GM21390 (cell line): Measurements from ENCODE around the gene IGF1.
"Not testable (repeated sequence)": the region's sequence is repeated elsewhere in the genome, so short reads cannot be mapped to it uniquely, and the experiment has no call there.

ENCODE experiments used
- ATAC-seq: cut with Tn5 transposase; IDR thresholded peaks from one replicate; pipeline ENCODE4 v1.9.1; 2021; ENCODE audit not compliant: unreplicated experiment

The IGF1 gene

GRCh38 chr12:102399653-102400052 lies 80.7 kb downstream of the IGF1 start:
- no peak for ATAC-seq

GRCh38 chr12:102396276-102396675 lies 84.1 kb downstream of the IGF1 start:
- ATAC-seq = no peak

DNA sequence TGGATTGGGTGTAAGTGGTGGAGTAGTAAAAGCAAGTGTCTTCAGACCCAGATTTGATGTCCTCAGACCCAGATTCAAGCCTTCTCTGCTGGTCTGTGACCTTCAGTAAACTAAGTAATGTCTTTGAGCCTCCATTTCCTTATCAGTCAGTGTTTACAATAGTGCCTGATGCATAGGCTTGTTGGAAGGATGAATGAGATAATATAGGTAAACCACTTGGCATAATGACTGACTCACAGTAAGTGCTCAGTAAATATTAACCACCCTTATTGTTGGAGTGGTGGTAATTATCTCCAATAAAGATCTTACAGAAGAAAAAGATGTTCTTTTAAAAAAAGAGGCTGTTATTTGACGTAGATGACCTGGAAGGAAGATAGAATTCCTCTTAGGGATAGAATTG lies 86.2 kb downstream of the IGF1 start:
- ATAC-seq = no peak

- ATAC-seq = no peak
These were observed 90.3 kb downstream of the IGF1 start for GRCh38 chr12:102390068-102390467.

DNA sequence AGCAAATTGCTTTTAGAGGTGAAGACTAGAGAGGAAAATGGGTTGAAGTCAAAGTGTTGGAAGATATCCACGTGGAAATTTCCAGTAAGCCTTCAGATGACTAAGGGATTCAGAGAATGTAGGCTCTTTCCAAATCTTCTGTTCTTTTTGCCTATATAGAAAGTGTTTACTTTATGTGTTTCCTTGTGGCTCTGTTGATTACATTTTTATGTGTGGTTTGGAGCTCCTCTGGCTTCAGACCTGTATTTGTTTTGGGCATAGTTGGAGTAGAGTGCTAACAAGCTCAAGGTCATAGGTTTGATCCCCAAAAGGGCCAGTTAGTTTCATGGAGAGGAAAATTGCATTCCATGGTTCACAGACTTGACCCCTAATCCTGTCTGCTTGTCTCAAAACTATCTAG lies 91.9 kb downstream of the IGF1 start:
- ATAC-seq = no peak

DNA sequence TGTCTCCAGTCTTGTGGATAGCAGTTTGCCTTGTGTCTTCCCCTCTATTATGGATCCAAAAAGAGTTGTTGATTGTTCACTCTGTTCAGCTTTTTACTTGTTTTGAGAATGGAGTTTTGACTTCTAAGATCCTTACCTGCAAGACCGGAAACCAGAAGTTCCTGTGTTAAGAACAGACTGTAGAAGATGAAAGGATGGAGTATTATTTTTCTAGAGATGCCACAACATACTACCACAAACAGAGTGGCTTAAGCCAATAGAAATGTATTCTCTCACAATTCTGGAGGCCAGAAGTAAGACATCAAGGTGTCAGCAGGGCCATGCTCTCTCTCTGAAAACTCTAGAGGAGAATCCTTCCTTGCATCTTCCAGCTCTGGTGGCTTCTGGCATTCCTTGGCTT lies 95.0 kb downstream of the IGF1 start:
- no peak for ATAC-seq

GRCh38 chr12:102379346-102380162 lies 100.8 kb downstream of the IGF1 start:
- ATAC-seq = no peak

- no peak for ATAC-seq
These were observed 103.6 kb downstream of the IGF1 start for GRCh38 chr12:102376781-102377180.

DNA sequence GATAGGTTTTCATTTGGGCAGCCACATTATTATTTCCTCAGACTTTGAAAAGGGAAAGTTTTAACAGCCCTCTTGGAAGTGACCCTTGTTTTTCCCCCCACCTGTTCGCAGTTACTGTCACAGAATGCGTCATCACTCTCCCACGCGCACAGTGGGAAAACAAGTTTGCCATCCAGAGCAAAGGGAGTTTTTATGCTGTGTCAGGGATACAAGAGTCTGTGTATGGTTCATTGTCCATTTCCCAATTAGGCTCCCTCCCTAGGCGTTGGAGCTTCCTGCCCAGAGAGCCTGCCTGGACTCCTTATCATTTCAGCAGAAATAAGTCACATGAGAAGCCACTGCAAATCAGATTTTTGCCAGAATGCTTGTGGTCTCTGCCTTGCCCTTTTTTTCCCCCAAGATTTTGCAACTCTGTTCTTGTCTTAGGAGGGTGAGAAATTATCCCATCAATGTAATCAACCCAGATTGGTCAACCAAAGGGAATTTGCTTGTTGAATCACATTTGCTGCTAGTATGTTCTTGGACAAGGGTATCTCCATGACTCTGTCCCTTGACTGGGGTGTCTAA lies 104.1 kb downstream of the IGF1 start:
- no peak for ATAC-seq

- ATAC-seq = no peak
These were observed 106.2 kb downstream of the IGF1 start for GRCh38 chr12:102374190-102374589.

- ATAC-seq = no peak
These were observed 108.3 kb downstream of the IGF1 start for GRCh38 chr12:102372087-102372486.

DNA sequence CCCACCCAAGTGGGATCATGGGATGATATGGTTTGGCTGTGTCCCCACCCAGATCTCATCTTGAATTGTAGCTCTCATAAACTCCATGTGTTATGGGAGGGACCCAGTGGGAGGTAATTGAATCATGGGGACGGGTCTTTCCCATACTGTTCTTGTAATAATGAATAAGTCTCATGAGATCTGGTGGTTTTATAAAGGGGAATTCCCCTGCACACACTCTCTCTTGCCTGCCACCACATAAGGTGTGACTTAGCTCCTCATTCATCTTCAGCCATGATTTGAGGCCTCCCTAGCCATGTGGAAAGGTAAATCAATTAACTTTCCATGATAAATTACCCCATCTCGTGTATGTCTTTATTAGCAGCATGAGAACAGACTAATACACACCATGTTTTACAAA lies 109.2 kb downstream of the IGF1 start:
- ATAC-seq = no peak

GRCh38 chr12:102369876-102370275 lies 110.5 kb downstream of the IGF1 start:
- ATAC-seq = no peak

GRCh38 chr12:102365365-102365764 lies 115.0 kb downstream of the IGF1 start:
- ATAC-seq = no peak

DNA sequence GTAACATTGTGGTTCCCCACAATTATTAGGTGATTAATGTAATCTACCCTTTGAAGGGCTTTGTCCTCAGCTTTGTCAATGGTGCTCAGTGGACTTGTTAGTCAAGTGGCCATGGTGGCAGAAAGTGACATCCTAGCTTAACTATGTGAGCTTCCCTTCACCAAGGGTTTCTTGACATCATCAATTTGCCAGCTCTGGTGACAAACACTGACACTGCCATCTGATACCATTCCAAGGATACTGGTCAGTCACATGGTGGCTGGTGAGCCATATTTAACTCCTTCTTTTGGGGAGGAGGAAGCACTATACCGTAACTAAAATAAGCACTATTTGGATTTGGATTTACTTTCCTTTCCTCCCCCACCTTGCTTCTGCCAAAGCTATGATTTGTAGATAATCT lies 115.7 kb downstream of the IGF1 start:
- ATAC-seq = no peak

DNA sequence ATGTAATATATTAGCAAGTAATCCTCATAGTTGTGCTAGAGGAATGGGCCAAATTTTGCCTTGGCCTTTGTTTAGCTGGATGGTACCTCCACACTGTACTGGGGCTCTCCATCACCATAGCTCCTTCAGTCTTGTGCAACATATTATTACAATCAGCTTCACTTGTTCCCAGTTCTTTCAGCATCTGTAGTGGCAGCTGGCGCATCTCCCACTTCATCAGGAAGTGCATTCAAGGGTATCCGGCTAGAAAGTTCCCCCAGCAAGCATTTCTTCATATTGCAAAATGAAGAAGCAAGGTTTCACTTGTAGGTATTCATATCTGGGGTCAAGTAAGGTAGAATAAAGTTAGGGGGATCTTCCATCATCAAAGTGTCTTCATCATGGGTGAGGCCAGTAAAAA lies 123.7 kb downstream of the IGF1 start:
- no peak for ATAC-seq

GRCh38 chr12:102354281-102354680 lies 126.1 kb downstream of the IGF1 start:
- ATAC-seq = not testable (repeated sequence)

GRCh38 chr12:102351322-102351721 lies 129.0 kb downstream of the IGF1 start:
- no peak for ATAC-seq

DNA sequence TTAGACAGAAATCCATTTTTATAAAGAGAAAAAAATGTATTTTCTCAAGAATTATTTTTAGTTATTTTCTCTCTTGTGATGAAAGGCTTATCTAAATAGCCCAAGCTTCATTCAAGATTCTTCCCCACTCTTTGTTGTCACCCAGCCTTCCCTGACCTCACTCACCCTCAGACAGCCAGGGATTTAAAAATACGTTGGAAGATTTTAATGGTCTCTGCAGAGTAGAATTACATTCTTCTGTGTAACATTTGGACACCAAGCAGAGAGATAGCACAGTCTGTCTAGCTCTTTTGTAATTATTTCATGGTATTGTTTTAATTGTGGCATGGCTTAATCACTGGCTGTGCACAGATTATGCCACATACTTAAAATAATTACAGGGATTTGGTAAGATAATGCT lies 130.3 kb downstream of the IGF1 start:
- no peak for ATAC-seq

DNA sequence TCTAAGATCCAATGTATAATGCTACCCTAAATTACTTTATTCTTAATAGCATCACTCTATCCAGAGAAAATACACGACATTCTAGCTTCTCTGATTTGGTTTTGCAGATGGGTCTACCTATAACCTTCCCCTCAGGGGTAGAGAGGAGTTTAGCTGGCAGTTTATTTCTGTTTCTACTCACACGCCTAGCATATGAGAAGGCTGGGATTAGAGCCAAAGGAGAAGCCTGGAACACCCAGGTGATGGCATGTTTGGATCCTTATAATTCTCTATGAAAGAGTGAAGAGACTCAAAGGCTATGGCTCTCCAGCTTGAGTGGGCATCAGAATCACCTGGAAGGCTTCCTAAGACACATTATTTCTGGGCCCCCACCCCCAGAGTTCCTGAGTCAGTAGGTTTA lies 131.3 kb downstream of the IGF1 start:
- no peak for ATAC-seq

GRCh38 chr12:102347811-102348210 lies 132.6 kb downstream of the IGF1 start:
- no peak for ATAC-seq
